NCI-H526 treated with DMSO at 0.1 percent for 48 hours (cell line): ENCODE results near the gene SGF29.
"Not testable (repeated sequence)": the region's sequence is repeated elsewhere in the genome, so short reads cannot be mapped to it uniquely, and the experiment has no call there.

Experiments
- DNase-seq: peaks from one replicate; lab custom pipeline; 2025; lab: John Stamatoyannopoulos, UW

SGF29 gene

GRCh38 chr16:28553776-28554633 lies at the start of gene SGF29:
Gene SGF29, plus strand, starts transcription at chr16:28553920. Its CDS starts 27,150 bp downstream, at chr16:28581070.
- peak; percentile 81 for DNase-seq

GRCh38 chr16:28504707-28505404 lies 48.9 kb upstream of the SGF29 start:
- DNase-seq, result peak; percentile 16

- no peak for DNase-seq
Observed at GRCh38 chr16:28505489-28506137, 48.1 kb upstream of the SGF29 start.

DNA sequence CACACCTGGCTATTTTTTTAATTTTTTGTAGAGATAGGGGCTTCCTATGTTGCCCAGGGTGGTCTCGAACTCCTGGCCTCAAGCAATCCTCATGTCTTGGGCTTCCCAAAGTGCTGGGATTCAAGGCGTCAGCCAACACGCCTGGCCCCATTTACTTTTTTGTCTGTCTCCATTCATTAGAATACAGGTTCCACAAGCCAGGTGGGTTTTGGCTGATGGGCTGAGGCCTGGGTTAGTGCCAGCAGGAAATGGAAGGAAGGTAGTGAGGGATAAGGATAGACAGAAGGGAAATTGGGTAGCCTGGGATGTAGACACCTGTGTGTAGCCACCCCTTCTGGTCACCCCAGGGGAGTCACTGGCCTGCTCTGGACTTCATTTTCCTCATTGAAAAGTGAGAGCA lies 42.7 kb upstream of the SGF29 start:
- DNase-seq, result no peak

DNA sequence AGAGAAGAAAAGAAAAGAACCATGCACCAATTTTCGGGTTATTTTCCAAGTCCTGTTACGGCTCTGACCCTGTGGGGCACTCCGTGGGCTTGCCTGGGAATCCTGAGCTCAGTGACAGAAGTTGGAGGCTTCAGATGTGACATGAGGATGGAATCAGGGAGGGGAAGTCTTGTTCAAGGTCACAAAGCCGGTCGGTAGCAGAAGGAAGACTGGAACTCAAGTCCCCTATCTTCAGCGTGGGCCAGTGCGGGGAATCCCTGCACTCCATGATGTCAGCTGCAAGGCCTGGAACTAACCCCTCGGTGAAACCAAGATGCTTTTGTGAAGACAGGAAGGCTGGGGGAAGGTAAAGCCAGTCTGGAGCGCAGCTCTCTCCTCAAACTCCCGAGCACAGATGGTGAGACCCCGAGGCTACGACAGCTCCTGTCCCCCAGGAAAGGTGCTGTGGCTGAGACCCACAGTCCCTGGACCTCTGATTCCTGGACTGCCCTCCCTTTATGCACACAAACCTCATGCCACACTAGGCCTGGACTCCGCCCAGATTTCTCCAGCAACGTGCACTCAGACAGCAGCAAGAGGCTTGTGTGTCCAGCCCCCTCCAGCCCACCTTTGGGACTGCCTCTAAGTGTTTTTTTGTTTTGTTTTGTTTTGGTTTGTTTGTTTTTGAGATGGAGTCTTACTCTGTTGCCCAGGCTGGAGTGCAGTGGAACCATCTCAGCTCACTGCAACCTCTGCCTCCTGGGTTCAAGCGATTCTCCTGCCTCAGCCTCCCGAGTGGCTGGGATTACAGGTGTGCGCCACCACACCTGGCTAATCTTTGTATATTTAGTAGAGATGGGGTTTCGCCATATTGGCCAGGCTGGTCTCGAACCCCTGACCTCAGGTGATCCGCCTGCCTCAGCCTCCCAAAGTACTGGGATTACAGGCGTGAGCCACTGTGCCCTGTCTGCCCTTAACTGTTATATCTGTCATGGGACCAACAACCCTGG lies 41.6 kb upstream of the SGF29 start:
- no peak for DNase-seq

DNA sequence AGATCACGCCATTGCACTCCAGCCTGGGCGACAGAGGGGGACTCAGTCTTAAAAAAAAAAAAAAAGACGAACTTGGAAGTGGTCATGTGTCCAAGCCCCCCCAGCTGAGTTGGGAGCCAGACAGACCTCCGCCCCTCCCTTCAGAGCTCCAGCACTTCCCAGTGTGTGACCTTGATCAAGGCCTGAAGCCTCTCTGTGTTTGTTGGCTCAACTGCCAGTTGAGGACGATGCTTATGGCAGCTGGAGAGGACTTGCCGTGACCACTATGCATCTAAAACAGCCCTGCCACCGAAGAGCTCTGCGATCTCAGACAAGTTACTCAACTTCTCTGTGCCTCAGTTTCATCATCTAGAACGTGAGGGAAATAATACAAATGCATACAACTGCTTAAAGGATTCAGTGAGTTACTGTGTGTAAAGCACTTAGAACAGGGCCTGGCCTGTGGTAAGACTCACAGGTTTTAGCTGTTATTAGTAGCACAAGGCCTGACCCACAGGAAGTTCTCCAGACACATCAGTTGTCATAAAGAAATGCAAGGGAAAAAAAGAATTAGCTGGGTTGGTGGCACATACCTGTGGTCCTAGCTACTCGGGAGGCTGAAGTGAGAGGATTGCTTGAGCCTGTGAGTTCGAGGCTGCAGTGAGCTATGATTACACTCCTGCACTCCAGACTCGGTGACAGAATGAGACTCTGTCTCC lies 40.1 kb upstream of the SGF29 start:
- DNase-seq, result no peak

DNA sequence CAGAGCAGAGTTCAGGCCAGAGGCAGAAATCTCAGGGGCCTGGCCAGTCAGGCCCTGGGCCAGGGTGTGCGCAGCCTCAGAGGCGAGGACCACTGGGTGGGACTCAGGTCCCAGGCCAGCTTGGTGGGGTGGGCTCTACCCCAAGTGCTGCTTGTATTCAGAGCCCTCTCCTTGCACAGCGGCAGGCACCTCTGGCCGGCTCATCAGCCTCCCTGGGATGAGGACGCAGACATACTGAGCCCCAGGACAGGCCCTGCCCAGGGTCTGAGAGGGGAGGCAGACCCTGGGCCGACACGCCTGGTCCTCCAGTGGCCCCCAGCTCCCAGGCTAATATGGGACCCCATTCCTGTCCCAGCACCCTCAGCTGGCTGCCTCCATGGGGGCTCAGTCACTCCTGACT lies 39.5 kb upstream of the SGF29 start:
- no peak for DNase-seq

DNA sequence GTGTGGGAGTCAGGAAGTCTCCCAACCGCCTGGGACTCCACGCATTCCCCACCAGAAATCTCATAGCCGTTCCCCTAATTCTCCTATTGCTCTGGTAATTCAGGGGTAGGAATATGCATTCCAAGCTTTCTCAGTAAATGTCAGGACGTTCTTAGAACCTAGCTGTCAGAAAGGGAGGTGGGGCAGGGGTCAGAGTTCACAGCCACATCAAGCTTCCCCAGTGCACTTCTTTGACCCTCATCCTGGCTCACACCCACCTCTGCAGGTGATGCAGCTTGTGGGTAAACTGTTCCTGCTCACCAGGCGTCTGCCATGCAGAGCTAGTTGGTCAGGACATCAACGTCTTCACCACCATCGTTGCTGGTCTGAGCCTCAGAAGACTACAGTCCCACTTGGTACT lies 33.0 kb upstream of the SGF29 start:
- no peak for DNase-seq

DNA sequence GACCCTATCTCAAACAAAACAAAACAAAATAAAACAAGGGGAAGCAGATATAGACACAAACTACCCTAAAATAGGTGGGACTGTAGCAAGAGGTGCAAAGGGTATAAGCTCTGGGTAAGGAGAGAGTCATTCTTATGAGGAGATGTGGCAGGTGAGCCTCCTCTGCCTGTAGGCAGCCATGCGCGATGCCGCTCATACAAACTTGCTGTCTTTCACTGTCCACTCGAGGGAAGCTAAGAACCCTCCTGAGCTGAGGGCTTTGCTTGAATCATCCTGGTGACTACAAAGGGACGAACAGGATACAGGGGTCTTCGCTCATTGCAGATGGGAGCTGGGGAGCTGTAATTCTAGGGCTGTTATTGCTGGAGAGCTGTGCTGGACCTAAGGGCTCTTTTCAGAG lies 32.3 kb upstream of the SGF29 start:
- DNase-seq, result no peak

GRCh38 chr16:28522792-28523191 lies 30.9 kb upstream of the SGF29 start:
- no peak for DNase-seq

DNA sequence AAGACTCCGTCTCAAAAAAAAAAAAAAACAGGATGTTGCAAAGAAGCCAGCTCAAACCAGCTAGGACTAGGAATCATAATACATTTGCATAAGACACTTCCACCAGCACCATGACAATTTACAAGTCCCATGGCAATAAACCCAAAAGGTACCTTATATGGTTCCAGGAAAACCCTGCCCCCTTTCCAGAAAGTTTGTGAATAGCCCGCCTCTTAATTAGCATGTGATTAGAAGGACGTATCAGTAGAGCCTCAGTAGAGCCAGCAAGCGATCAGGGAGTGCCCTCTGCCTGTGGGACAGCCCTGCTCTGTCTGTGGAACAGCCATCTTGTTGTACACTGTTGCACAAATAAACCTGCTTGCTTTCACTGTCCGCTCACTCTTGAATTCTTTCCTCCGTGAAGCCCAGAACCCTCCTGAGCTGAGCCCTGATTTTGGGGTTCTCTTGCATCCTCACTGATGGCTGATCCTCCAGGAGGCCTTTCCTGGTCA lies 29.0 kb upstream of the SGF29 start:
- peak; percentile 66 for DNase-seq

GRCh38 chr16:28526201-28527099 lies 27.3 kb upstream of the SGF29 start:
- DNase-seq, result no peak

DNA sequence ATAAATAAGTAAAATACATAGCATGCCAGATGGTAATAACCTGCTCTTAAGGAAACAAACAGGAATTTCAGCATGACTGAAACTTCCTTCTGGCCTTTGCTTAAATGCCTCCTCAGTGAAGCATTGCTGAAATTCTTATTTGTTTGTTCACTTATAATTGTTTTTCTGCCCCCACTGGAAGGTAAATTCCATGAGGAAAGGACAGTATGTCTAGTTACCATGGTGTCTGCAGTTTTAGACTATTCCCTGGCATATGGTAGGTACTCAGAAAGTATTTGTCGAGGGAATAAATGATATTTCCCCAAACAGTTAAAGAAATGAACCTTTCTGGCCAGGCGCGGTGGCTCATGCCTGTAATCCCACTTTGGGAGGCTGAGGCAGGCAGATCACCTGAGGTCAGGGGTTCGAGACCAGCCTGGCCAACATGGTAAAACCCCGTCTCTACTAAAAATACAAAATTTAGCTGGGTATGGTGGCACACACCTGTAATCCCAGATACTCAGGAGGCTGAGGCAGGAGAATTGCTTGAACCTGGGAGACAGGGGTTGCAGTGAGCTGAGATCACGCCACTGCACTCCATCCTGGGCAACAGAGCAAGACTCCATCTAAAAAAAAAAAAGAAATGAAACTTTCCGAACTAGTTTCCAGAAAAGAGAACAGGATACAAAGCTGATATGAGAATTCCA lies 26.5 kb upstream of the SGF29 start:
- not testable (repeated sequence) for DNase-seq

- no peak for DNase-seq
Observed at GRCh38 chr16:28527985-28528384, 25.7 kb upstream of the SGF29 start.

DNA sequence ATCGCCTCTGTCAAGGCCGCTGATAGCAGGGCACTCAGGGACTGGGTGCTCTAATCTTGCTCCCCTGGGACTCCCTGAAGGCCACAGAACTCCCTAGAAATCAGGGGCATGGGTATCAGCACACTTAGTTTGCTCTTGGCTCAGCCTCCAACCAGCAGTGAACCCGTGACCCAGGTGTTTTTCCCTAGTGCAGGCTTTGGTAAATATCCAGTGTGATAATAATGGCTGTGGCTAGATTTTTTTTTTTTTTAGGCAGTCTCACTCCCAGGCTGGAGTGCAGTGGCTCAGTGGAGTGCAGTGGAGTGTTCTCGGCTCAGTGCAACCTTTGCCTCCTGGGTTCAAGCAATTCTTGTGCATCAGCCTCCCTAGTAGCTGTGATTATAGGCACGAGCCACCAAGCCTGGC lies 25.3 kb upstream of the SGF29 start:
- no peak for DNase-seq

DNA sequence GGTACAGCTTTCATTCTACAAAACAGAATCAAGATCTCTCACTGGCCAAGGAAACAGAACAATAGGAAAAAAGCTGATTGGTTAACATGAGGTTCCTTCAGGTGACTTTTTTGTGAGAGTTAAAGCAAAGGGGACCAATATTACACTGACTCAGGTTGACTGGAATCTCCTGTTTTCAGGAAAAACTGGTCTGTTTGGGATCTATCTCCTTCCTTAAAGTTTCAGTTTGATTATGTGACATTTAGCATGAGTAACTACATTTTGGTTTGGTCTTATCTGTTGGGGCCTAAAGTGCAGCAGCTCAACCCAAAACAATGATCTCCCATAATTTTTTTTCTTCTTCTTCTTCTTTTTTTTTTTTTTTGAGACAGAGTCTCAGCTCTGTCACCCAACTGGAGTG lies 24.6 kb upstream of the SGF29 start:
- no peak for DNase-seq

GRCh38 chr16:28531777-28532744 lies 21.7 kb upstream of the SGF29 start:
- DNase-seq, result no peak
